ENCODE measurements around the gene ADAM17.

Gene ADAM17

DNA sequence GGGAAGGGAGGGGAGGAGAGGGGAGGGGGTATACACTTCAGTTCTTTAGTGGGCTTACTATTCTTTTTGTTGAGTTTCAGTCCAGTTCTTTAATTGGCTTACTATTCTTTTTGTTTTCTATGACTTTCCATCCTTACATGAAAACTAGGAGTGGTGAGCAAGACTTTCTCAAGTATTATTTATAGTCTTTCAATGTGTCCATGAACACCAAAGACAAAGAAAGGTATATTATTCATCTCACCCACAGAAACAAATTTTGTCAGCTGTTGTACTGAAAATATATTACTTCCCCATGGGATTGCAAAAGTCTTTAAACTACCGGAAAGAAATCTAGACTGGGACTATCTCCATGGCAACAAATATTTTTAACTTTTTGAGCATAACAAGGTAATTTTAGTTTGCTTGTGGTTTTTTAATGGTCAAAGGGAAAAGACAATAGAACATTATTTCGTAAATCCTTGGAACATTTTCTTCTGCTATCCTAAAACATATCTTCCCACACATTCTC is 17.6 kb downstream of the ADAM17 start:
- TF ChIP-seq, protein P1, sequence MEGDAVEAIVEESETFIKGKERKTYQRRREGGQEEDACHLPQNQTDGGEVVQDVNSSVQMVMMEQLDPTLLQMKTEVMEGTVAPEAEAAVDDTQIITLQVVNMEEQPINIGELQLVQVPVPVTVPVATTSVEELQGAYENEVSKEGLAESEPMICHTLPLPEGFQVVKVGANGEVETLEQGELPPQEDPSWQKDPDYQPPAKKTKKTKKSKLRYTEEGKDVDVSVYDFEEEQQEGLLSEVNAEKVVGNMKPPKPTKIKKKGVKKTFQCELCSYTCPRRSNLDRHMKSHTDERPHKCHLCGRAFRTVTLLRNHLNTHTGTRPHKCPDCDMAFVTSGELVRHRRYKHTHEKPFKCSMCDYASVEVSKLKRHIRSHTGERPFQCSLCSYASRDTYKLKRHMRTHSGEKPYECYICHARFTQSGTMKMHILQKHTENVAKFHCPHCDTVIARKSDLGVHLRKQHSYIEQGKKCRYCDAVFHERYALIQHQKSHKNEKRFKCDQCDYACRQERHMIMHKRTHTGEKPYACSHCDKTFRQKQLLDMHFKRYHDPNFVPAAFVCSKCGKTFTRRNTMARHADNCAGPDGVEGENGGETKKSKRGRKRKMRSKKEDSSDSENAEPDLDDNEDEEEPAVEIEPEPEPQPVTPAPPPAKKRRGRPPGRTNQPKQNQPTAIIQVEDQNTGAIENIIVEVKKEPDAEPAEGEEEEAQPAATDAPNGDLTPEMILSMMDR (IDR thresholded peaks at IDR 0.05; ENCODE audit: extremely low read depth, insufficient read depth, missing control alignments) = no peak
- in situ Hi-C loops (cut with MboI; ENCODE audit: low pct_unique_long_range_greater_than_20kb, low sequenced_read_pairs, unreplicated experiment) = no loop called here
- peak; percentile 23 for DNase-seq (ENCODE audit: low spot score)

DNA sequence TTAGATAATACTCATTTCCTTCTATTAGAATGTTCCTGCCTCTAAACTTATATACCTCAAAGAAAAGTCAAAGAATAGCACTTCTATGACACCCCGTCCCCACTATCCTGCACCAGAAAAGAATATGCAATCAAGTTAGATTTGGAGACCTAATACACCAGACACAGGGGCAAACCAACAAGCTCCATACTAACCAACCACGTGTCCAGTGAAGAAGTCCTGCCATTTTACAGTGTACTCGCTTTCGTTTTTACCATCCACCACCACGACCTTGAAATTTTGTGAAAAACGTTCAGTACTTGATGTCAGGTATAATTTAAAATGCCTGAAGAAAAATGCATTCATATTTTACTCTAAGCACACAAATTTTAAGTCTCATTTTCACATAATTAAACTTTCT is 19.1 kb downstream of the ADAM17 start:
- DNase-seq (ENCODE audit: low spot score) = no peak
- TF ChIP-seq, protein P1 (IDR thresholded peaks at IDR 0.05; ENCODE audit: extremely low read depth, insufficient read depth, missing control alignments) = no peak
- in situ Hi-C loops (cut with MboI; ENCODE audit: low pct_unique_long_range_greater_than_20kb, low sequenced_read_pairs, unreplicated experiment) = no loop called here

DNA sequence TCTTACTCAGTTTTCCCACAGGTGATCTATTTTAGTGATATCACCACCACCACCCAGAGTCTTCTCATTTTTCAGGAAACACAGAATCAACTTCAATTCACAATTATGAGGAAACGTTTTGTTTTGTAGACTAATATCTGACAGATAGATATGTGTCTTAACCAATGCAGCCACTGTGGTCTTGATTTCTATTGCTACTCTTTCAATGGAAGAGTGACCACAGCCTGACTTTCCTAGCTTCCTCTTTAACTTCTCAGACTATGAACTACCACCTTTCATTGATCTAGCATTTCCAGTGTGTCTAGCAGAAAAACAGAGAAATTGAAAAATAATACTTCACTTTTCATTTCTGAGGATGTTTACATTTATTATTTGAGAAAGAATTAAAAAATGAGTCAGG is 20.5 kb downstream of the ADAM17 start:
- no peak for DNase-seq (ENCODE audit: low spot score)
- TF ChIP-seq, protein P1 (IDR thresholded peaks at IDR 0.05; ENCODE audit: extremely low read depth, insufficient read depth, missing control alignments) = no peak
- in situ Hi-C loops (cut with MboI; ENCODE audit: low pct_unique_long_range_greater_than_20kb, low sequenced_read_pairs, unreplicated experiment) = no loop called here

DNA sequence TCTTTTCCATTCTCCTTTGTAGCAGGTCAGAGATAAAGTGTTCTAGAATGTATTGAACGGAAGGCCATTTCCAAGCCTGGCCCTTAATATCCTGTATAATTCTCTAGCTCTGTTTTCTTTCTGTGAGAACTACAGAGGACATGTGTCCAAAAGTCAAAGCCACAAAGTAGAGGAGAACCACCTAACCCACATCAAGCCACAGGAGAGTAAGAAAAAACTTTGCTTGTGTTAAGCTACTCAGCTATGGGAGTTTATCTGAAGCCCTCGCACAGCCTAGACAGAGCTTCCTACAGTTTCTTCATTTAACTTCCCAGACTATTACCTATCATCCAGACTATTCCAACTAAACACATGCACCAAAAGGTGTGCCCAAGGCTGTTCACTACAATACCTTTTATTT is 22.0 kb downstream of the ADAM17 start:
- TF ChIP-seq, protein P1 (IDR thresholded peaks at IDR 0.05; ENCODE audit: extremely low read depth, insufficient read depth, missing control alignments) = no peak
- DNase-seq (ENCODE audit: low spot score) = no peak
- in situ Hi-C loops (cut with MboI; ENCODE audit: low pct_unique_long_range_greater_than_20kb, low sequenced_read_pairs, unreplicated experiment) = no loop called here

DNA sequence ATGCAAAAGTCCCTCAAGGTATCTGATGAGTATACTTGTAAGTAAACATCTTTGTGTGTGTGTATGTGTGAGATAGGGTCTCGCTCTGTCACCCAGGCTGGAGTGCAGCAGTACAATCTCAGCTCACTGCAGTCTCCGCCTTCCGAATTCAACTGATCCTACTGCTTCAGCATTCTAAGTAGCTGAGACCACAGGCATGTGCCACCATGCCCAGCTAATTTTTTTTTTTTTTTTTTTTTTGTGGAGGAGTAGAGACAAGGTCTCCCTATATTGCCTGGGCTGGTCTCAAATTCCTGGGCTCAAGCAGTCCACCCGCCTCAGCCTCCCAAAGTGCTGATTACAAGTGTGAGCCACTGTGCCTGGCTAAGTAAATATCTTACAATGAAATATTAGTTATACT is 23.2 kb downstream of the ADAM17 start:
- in situ Hi-C loops (cut with MboI; ENCODE audit: low pct_unique_long_range_greater_than_20kb, low sequenced_read_pairs, unreplicated experiment) = no loop called here
- DNase-seq (ENCODE audit: low spot score) = no peak
- TF ChIP-seq, protein P1 (IDR thresholded peaks at IDR 0.05; ENCODE audit: extremely low read depth, insufficient read depth, missing control alignments) = no peak

DNA sequence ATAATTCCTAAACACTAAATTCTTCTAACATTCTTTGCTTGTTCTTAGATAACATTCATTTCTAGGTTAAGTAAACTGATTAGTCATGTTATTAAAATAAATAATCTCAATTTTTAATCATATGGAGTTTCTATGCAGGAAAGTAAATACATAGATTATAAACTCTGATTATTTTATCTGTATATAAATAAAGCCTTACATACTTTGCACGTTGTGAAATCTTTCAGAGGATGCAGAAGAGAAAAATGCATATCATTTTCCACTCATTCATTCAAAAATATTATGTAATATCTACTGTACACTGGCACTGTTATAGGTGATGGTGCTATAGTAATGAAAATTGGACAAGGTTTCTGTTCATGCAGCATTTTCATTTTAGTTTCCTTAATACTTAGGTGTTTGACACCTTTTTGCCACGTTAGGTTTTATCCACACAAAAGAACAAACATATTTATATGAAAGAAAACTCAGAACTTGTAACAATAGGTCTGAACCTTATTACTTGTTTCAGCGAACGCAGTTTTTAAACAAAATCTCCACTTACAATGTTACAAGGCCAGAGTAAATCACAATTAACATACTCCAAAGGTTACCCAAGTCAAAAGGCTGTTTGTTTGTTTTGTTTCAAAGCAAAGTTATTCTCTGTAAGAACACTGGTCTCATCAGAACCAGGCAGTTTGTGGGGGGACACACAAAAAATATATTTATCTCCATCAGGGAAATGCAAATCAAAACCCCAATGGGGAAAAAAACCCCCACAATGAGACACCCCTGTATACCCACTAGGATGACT is 27.4 kb downstream of the ADAM17 start:
- DNase-seq (ENCODE audit: low spot score) = no peak
- in situ Hi-C loops (cut with MboI; ENCODE audit: low pct_unique_long_range_greater_than_20kb, low sequenced_read_pairs, unreplicated experiment) = no loop called here
- TF ChIP-seq, protein P1 (IDR thresholded peaks at IDR 0.05; ENCODE audit: extremely low read depth, insufficient read depth, missing control alignments) = no peak
